ENCODE data around the gene TAF4B.
"Not testable (repeated sequence)": the region's sequence is repeated elsewhere in the genome, so short reads cannot be mapped to it uniquely, and the experiment has no call there.

The TAF4B gene

DNA sequence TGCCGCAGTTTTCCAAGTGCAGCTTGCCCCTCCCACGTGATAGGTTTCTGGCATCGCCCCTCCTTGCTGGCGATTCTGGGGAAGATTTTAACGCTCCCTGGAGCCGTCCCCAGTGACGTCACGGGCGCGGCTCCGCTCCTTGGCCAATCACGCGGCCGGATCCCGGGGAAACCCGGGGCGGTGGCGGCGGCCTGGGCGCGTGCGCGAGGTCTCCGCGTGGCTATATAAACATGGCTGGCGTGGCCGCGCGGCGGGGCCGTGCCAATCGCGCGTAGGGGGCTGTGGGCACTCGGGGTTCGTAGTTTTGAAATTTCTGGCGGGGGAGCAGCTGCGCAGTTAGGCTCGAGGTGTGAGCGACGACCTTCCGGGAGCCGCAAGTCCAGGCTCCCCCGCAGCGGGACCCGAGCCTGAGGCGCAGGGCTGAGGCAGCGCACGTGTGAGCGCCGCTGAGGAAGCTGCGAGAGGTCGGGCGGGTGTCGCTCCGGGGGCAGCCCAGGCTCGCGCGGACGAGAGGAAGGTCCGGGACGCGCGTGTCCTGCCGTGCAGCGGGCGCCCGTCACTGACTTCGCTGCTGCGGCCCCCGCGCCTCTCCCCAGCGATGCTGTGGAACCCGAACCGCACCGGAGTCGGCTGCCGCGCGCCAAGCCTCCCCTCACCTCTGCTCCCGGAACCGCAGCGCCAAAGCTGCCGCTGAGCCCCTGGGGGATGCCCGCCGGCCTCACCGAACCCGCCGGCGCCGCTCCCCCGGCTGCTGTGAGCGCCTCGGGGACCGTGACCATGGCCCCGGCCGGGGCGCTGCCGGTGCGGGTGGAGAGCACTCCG lies at the start of gene TAF4B:
Gene TAF4B (plus strand): TSS at position 217 of the 822 bp plus-strand sequence. CDS start 489 bp downstream, at position 706.
- DNase-seq: peak; percentile 24 to 97 (median 87)

GRCh38 chr18:26181343-26181826 lies 44.9 kb upstream of the TAF4B start:
- DNase-seq: no peak

- DNase-seq: no peak
Measured at GRCh38 chr18:26183395-26184112, 42.7 kb upstream of the TAF4B start.

- DNase-seq: no peak
Measured at GRCh38 chr18:26185267-26185666, 41.0 kb upstream of the TAF4B start.

- DNase-seq: no peak
Measured at GRCh38 chr18:26190506-26190905, 35.7 kb upstream of the TAF4B start.

GRCh38 chr18:26192233-26192632 lies 34.0 kb upstream of the TAF4B start:
- no peak for DNase-seq

GRCh38 chr18:26196605-26197004 lies 29.6 kb upstream of the TAF4B start:
- DNase-seq: no peak

- DNase-seq: not testable (repeated sequence)
Measured at GRCh38 chr18:26202001-26202400, 24.2 kb upstream of the TAF4B start.

DNA sequence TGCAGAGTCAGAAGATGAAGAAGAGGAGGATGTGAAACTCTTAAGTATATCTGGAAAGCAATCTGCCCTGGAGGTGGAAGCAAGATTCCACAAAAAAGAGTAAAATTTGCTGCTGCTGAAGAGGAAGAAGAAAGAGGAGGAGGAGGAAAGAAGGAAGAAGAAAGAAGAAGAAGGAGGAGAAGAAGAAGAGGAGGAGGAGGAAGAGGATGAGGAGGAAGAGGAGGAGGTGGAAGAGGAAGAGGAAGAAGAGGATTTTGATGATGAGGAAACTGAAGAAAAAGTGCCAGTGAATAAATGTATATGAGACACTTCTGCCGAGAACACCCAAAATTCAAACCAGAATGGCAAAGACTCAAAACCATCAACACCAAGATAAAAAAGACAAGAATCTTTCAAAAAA lies 20.9 kb upstream of the TAF4B start:
- no peak for DNase-seq

GRCh38 chr18:26206488-26206887 lies 19.8 kb upstream of the TAF4B start:
- DNase-seq: no peak

DNA sequence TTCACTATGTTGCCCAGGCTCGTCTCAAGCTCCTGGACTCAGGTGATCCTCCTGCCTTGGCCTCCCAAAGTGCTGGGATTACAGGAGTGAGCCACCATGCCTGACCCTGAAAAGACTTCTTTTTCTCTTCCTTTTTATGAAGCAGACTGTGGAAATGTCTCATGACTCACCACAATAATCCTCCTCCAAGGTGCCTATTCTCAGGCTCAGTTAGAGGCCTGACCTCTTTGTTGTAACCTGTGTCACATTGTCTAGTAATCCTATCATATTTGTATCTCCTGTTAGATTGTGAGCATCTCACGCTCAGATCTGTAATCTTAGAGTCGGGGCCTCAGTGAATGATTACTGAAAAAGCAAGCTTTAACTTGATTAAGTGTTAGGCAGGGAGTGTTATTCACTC lies 18.3 kb upstream of the TAF4B start:
- DNase-seq: no peak

DNA sequence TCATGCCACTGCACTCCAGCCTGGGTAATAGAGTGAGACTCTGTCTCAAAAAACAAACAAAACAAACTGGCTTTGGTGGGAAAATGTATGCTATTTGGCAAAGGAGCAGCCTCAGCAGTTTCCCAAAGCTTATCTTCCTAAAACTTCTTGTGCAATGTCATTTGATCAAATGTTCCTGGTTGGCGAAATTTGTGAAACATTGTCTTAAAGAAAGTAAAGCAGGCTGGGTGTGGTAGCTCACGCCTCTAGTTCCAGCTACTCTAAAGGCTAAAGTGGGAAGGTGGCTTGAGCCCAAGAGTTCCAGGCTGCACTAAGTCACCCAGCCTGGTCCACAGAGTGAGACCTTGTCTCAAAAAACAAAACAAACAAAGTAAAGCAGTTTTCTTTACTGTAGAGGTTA lies 17.3 kb upstream of the TAF4B start:
- no peak for DNase-seq

DNA sequence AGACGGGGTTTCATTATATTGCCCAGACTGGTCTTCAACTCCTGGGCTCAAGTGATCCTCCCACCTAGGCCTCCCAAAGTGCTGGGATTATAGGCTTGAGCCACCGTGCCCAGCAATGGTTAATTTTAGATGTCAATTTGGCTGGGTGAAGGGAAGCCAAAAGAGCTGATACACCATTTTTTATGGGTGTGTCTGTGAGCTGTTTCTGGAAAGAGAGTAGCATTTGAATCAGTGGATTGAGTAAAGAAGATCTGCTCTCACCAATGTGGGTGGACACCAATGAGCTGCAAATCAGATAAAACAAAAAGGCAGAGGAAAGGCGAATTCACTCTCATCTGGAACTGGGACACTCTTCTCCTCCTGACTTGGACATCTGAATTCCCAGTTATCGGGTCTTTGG lies 16.1 kb upstream of the TAF4B start:
- no peak for DNase-seq

- DNase-seq: no peak
Measured at GRCh38 chr18:26215247-26215970, 10.8 kb upstream of the TAF4B start.

DNA sequence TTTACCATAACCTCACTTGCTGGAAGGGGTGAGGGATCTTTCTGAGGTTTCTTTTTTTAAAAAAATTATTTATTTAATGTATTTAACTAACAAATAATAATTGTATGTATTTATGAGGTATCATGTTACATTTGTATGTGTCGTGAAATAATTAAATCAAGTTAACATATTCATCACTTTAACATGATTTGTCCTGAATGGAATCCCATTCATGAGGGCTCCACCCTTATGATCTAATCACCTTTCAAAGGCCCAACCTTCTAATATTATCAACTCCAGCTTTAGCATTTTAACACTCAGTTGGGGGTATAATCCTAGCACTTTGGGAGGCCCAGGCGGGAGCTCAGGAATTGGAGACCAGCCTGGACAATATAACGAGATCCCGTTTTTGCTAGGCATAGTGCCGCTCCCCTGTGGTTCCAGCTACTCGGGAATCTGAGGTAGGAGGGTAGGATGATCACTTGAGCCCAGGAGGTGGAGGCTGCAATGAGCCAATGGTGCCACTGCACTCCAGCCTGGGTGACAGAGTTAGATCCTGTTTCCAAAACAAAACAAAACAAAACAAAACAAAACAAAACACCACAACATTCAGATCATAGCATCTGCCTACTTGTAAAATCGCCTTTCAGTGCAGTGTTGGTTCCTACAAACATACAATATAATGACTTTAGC lies 1.1 kb upstream of the TAF4B start:
- DNase-seq: no peak

- no peak for DNase-seq
Measured at GRCh38 chr18:26225915-26226228, 373 bp upstream of the TAF4B start.

DNA sequence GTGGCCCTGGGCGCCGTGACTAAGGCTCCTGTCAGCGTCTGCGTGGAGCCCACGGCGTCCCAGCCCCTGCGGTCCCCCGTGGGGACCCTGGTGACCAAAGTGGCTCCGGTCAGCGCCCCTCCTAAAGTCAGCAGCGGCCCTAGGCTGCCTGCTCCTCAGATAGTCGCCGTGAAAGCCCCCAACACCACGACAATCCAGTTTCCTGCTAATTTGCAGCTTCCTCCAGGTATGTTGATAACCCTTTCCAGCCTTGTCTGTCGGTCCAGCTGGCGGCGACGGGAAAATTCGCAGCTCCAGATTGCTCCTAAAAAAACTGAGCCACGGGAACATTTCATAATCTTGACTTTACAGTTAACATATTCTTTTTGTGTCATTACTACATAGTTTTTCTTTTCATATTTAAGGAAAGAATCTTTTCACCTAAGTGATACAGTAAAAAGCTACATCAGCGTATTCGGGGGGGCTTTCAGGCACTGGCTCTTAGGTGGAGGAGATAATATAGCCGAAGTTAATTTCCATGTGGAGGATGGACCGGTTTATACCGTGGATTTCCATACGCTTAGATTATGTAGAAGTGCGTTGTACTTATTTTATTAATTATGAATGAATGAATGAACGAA lies 916 bp downstream of the TAF4B start:
- peak in 8 of 56 donors; percentile 3 to 47 (median 18) for DNase-seq

DNA sequence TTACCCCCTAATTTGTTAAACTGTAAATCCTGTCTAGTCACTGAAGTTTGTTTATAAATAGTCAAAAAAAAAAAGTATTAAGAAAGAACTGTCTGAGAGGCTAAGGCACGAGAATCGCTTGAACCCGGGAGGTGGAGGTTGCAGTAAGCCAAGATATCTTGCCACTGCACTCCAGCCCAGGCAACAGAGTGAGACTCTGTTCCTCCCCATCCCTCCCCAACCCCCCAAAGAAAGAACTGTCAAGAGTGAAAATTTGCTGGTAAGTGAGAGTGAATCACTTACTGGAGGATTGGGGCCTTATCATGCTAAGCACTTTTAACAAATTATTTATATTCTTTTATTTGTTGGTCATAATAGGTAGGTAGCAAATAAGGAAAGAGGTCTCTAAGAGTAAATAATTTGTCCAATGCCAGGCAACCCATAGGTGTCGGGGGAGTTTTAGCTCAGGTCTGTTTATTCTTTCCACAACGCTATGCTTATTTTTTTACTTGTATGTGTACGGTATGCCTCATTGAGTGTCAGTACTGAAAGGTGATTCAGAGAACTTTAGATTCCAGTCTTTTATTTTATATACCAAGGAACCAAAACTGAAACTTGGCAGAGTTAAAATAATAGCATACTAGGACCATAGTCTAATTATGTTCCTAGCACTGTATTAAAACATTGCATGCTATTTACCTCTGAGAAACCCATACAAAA lies 2.5 kb downstream of the TAF4B start:
- no peak for DNase-seq

- DNase-seq: no peak
Measured at GRCh38 chr18:26230497-26230896, 4.3 kb downstream of the TAF4B start.

- no peak for DNase-seq
Measured at GRCh38 chr18:26233208-26233607, 7.0 kb downstream of the TAF4B start.
